Stimulated activated CD8-positive, alpha-beta memory T cell treated with anti-CD3 and anti-CD28 coated beads, Interleukin-15, amount 100 ng/mL, for 48 hours (primary cell): Measurements from ENCODE around the gene BAAT.
"Not testable (repeated sequence)": the region's sequence is repeated elsewhere in the genome, so short reads cannot be mapped to it uniquely, and the experiment has no call there.

ENCODE experiments used
- DNase-seq, 2 donors: peaks; one replicate each; pipeline ENCODE4 v3.0.0-alpha.2; 2020; ENCODE audit warnings: low read depth in 2 of 2

BAAT gene

DNA sequence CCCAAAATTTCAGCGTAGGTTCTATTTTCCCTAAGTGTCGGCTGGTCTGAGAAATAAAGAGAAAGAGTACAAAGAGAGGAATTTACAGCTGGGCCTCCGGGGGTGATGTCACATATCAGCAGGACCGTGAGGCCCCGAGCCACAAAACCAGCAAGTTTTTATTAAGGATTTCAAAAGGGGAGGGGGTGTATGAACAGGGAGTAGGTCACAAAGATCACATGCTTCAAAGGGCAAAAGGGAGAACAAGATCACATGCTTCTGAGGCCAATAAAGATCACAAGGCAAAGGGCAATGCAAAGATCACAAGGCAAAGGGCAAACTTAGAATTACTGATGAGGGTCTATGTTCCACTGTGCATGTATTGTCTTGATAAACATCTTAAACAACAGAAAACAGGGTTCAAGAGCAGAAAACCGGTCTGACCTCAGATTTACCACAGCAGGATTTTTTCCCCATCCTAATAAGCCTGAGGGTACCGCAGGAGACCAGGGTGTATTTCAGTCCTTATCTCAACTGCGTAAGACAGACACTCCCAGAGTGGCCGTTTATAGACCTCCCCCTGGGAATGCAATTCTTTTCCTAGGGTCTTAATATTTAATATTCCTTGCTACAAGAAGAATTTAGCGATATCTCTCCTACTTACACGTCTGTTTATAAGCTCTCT is at the start of gene BAAT:
Gene BAAT (minus strand): TSS at position 134 of the 664 bp plus-strand sequence. CDS start 13,602 bp downstream, outside the sequence.
- not testable (repeated sequence) for DNase-seq

DNA sequence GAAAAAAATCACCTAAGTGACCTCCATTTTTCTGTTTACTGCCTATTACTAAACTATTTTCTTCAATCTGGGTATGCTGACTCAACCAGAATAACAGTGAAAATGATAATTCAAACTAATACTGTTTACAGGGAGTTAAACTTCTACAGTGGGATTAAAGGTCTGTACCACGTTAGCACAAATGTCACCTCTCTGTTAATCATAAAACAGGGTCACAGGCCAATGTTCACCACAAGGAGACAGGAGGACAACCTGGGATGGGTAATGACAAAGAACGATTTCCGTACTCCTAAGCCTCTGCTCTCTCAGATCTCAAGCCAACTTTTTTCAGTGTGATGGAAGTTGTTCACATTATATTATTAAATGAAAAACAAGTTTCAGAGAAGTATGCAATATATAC is 48.4 kb upstream of the BAAT start:
- no peak for DNase-seq

DNA sequence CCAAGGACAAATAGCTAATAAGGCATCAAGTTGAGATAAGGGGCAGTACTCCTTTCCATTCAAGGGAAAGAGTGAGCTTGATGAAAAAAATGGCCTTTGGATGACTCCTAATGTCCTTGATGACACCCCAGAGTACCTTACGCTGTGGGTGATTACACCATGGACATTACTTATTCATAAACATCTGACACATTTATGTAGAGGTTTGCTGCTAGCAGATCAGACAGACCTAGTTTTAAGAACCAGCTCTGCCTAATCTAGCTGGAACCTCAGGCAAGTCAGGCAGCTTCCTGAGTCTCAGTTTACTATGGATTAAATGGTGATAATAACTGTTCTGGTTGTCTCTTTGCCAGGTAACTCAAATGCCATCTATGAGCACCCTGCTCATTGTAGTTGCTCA is 47.9 kb upstream of the BAAT start:
- no peak for DNase-seq

DNA sequence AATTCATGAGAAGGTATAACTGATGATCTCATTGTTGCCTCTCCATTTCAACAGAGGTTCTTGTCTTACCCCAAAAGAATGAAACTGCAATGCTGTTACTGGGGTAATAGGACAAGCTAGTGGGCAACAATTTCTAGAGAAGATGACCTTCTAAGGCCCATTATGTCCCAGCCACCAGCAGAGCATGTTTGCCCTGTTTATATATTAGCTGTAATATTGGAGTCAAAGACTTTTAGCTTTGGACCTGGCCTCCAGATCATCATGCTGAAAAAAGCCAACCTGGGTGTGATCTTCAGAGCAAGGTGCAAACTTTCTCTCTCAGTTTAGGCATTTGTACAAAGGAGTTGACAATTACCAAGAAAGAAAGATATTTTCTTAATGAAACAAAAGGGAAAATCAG is 47.4 kb upstream of the BAAT start:
- DNase-seq, result no peak

DNA sequence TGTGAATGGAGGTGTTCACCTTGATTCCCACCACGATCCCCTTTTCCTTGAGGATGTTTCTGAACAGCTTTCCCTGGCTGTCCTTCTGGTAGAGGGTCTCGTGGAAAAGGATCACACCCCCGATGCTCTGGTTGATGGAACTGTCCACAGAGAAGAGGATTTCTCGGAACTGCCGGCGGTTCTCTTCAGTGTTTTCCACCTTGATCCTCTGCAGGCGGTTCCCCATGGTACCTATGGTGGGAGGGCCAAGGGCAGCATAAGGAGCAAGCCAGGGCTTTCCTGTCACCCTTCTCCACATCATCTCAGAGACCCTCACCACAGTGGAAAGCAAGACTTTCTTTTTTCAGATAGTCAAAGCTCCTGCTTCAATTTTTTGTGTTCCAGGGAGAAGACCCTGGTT is 44.9 kb upstream of the BAAT start:
- DNase-seq, result no peak

DNA sequence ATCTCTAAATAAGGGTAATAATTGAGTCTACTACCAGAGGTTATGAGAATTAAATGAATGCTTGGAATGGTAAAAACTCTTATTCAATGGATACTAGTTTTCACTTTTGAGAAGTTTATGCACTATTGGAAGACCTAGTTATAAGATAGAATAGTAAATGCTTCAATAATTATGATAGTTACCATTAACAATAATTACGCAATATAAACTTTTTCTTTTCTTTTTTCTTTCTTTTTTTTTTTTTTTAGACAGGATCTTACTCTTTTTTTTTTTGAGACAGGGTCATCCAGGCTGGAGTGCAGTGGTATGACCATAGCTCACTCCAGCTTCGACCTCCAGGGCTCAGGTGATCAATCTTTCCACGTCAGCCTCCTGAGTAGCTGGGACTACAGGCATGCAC is 44.1 kb upstream of the BAAT start:
- no peak for DNase-seq

DNA sequence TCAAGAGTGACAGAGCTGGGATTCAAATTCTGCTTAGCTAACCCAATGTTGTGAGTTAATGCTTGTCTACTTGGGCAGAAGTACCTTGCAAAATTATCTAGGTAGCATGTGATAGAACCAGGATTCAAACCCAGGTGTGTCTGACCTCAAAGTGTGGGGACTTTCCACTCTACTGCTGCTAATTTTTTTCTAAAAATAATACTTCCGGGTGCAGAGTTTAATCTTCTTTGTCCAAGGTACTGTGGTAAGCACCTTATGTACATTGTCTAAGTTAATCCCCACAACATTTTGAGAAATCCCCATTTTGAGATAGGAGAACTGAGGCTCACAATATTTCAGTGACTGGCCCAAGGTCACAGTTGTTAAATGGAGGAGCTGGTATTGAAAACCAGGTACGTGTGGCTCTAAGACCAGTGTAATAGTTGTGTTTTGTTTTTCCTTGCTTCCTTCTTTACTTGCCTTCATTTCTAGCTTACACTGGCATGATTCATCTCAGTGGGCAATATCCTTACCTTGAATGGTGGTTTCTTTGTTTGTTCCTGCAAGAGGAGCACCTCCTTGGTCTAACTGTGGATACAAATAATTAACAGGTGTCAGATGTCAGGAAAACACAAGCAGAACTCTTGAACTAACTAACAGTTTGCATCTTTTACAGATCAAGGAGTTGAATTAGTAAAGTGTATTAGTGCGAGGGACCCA is 43.3 kb upstream of the BAAT start:
- no peak for DNase-seq

DNA sequence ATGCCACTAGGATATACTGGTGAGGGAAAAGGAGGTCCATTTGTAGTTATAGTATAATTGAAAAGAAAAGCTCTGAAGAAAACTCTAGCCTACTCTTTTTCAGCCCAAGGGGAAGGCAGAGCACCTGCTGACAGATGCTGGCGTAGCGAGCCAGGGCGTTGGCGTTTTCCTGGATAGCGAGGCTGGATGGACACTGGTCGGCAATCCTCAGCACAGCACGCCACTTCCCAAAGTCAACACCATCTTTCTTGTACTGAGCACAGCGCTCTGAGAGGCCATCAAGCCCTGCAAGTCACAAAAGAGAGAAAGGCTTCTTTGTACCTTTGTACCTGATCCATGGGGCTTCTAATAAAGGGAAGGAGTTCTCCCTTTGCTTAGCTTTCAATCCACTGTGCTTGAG is 42.6 kb upstream of the BAAT start:
- no peak for DNase-seq

DNA sequence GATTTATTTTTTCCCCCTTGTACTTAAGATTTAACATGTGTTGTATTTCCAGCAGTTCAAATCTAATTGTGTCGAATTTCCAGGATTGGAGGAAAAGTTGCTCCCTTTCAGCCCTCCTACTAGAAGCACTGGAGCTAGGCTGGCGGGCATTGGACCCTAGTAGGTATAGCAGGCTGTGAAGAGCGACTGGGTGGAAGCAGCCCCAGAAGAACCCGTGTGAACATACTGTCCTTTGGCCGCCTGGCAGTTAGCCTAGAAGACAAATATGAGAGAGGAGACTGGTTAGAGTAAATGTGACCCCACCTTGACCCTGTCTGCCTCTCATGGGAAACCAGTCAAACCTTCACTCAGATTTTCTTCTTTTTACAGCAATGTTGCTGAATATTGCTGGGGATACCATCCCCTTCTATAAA is 36.9 kb upstream of the BAAT start:
- no peak for DNase-seq

DNA sequence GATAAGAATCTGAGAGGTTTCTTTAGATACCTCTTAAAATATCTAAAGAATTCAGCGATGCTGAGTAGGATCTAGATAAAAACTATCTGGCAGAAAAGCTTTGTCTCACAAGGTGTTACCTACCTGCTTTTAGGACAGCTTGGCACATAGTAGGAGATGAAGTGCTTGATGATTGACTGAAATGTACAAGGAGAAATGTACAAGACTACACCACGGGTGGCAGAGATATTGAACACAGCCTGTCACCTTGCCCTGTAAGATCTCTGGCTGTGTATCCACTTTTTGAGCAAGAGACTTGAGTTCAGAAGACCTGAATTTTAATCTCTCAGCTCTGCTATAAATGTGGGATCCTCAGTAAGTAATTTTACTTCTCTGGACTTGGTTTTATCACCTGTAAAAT is 35.1 kb upstream of the BAAT start:
- no peak for DNase-seq

DNA sequence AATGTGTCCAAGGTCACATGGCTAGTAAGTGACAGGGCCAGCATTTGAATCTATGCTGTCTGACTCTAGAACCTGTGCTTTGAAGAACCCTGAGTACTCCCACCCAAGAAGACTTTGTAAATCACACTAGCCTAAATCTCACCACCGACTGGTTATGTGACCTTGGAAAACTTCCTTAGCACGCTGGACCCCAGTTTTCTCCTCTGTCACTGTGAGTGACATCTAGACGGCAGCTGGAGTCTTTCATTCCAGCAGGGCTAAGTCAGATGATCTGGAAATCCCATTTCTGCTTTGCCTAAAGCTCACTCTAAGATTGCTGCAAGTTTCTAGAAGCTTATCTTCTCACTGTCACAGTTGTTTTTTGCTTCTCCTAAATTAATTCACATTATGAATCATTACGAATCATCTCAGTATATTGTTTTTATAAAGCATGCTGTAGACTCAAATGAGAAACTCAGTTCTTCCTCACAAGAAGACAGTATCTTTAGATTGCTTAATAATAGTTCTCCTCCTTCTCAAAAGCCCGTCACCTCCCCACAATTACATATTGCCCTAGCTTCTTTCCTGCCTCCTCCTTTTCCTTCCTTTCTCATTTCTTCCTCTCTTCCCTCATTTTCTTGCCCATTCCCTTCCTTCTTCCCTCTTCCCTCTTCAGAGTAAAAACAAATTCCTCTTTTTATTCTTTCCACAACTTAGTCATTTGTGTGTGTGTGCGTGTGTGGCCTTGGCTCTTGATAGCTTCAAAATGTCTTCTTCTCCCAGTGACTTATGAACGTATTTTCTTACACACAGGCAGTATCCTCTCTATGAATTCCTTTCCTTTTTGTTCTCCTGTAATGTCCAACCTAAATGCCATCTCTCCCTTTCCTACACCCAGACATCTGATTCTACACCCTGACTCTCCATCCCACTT is 34.0 kb upstream of the BAAT start:
- no peak for DNase-seq

DNA sequence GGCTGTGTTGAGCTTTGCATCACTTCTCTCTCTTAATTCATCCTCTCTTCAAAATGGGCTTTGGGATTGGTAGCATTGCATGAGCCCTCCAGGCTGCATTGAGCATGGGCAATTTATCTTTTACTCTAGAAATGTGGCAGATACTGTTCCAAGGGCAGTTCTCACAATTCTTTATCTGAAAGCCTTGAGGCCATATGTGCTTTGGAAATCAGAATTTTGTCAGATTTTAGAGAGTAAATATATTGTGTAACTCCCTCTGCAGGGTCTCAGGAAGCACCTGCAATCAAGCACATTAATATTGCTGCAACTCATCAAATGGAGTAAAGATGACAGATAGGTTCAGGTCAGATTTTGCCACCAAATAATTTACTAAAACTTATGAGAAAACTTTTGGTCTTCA is 33.2 kb upstream of the BAAT start:
- DNase-seq, result no peak

DNA sequence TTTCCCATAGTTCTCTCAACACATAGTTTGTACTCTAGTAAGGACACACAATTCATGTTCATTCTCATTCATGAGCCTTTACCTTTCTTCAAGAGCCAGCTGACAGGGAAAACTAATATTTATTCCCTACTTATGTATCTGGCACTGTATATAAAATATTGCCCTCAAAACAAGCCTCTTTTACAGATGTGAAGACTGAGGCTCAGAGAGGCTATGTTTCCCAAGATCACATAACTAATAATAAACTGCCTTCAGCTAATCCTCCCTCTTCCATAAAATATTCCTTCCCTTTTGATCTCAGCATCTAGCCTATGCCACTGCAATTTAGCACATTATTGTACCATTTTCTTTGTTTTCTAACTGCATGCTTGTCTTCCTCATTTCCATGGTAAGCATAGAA is 32.6 kb upstream of the BAAT start:
- DNase-seq, result no peak

DNA sequence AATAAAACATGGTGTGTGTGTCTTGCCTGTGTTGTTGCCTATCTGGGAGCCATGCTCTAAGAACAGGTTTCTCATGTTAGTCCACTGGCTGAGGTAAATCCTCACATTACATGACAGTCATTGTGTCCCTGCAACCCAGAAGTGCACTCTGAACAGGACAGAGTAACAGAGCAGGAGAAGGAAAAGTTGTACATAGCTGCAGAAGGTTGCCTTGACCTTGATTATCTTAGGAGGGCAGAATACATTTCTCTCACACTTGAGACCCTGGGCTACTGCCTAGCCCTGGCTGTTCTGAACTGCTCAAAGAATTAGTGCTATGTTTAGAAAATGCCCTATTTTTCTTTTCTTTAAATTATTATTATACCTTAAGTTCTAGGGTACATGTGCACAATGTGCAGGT is 30.8 kb upstream of the BAAT start:
- DNase-seq, result no peak

DNA sequence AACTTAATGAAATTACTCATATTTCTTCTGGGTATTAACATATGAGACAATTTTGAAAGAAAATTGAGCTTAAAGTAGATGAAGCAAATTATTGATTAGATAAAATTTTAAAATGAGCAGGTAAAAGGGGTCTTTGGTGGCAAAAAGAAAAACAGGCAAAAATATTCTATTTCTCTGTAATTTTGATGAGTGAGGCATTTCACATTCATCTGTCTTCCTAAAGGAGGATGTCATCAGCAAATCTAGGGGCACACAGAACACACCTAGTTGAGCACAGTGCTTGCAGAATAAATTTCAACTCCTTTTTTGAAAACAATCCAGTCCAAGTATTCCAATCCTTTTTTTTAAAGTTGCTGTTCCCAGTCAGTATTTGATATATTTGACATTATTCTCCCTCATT is 30.0 kb upstream of the BAAT start:
- no peak for DNase-seq

DNA sequence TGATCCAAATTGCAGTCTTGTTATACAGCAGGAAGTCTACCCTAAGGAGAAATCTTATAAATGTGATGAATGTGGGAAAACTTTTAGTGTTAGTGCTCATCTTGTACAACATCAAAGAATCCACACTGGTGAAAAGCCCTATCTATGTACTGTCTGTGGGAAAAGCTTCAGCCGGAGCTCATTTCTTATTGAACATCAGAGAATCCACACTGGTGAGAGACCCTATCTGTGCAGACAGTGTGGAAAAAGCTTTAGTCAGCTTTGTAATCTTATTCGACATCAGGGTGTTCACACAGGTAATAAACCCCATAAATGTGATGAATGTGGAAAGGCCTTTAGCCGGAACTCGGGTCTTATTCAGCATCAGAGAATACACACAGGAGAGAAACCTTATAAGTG is 24.3 kb upstream of the BAAT start:
- no peak for DNase-seq

DNA sequence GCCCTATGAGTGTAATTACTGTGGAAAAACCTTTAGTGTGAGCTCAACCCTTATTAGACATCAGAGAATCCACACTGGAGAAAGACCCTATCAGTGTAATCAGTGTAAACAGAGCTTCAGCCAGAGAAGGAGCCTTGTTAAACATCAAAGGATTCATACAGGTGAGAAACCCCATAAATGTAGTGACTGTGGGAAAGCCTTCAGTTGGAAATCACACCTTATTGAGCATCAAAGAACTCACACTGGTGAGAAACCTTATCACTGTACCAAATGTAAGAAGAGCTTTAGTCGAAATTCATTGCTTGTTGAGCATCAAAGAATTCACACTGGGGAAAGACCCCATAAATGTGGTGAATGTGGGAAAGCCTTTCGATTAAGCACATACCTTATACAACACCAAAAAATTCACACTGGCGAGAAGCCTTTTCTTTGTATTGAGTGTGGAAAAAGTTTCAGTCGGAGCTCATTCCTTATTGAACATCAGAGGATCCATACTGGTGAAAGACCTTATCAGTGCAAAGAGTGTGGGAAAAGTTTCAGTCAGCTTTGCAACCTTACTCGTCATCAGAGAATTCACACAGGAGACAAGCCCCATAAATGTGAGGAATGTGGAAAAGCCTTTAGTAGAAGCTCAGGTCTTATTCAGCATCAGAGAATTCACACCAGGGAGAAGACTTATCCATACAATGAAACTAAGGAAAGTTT is 23.7 kb upstream of the BAAT start:
- no peak for DNase-seq

DNA sequence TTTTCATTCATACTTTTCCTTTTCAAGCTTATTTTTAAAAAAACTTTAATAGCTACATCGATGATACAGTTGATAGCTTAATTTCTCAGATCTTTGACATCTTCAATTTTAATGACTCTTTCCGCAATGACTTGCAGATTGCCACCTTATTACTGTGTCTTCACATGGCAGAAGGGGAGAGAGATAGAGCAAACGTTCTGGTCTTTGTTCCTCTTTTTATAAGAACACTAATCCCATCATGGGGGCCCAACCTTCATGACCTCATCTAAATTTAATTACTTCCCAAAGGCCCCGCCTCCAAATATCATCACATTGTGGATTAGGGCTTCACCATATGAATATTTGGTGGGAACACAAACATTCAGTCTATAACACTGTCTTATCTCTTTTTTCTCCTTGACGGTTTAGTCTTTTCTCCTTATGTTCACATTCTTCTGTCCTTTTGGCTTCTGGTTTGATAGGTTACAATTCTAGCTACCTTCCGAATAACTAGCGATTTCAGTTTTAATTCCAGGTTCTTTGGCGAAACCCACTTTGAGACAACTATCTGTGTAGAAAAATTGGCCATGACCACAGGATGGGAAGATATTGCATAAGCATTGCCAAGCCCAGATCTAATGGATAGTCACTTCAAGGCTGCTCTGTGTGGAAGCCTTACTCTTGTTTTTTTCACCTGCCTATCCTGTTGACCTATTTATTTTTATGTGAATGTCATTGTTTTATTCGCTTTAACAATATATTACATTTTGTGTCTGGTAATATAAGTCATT is 18.9 kb upstream of the BAAT start:
- DNase-seq, result no peak

DNA sequence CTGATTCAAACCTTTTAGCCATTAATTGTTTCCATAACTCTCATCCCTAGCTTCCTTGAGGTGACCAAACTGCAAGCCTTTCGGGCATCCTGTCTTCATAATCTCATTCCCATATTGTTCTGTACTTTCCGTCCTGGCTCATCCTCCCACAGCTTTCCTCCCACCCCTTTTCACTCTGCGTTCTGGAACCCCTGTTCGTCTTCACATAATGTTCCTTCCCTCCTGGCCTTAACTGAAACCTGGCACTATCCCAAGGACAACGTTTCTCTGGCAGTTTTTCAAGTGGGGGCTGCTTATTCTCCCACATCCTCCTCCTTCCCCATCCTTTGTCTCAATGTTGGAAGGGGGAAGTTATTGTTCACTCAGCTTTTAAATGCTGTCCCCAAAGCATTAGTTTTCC is 15.3 kb upstream of the BAAT start:
- DNase-seq, result no peak

DNA sequence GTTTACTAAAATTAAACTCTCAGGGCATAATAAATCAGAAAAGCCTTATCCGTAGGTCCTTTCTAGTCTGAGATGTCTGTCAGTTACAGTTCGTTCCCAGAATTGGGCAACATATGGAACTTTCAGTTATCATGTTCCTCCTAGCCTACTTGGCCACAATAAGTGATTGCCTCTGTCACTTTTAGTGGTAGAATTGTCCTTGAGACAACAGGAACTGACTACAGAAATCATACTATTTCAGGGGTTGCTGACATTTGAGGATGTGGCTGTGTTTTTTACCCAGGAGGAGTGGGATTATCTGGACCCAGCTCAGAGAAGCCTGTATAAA is 14.8 kb upstream of the BAAT start:
- no peak for DNase-seq

DNA sequence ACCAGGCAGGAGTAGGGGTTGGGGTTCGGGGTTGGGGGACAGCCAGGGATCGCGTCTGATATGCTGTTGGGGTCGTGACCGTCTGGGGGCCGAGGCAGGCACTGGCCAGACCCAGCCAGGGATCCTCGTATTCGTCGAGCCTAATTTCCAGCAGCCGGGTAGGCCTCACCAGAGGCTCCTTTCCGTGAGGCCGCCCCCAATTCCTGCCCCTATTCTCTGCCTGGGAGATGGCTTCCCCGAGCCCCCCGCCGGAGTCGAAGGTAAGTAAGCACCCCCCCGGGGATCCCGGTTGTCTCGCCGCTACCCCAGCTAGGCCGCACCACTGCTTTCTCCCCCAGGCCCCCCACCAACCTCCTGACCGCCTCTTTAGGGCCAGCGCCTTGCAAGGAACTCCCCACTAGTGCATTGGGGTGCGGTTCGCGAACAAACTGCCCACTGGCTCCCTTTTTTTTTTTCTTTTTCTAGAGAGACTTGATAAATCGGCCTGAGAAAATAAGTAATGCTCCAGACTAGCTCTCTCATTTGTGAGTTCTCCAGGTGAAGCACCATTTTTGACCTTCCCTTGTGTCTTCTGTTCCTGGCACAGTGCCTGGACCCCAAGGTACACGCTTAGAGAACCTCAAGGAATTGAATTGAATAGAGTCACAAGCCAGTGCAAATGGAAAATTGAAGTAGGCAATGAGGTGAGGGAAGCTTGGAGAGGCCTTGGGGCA is 14.3 kb upstream of the BAAT start:
- DNase-seq, result peak; percentile 3 to 4
